NB4 (cell line): ENCODE results near the gene TSEN15.

ENCODE experiments used
- CTCF ChIP-seq: IDR thresholded peaks from one replicate; pipeline ENCODE4 v1.5.1; 2012; ENCODE audit warnings: low read depth, low read length
- POLR2A ChIP-seq: IDR thresholded peaks from 2 replicates; pipeline ENCODE4 v1.6.1; 2011; ENCODE audit warnings: mild to moderate bottlenecking; ENCODE audit not compliant: insufficient read length; ENCODE audit errors: extremely low read depth

- TF ChIP-seq CTCF (no peak), POLR2A (no peak)
Measured at GRCh38 chr1:184030433-184031091, 21.0 kb upstream of the TSEN15 start.
